HL-60 (cell line): ENCODE measurements around the gene G3BP2.

Experiments used
- POLR2AphosphoS5 ChIP-seq: IDR thresholded peaks from 2 replicates; pipeline ENCODE4 v1.6.1; 2012; ENCODE audit warnings: low read depth
- SPI1 ChIP-seq: IDR thresholded peaks from 2 replicates; pipeline ENCODE4 v1.6.1; 2012; ENCODE audit warnings: low read depth, mild to moderate bottlenecking, borderline replicate concordance
- TF ChIP-seq, protein P1 (sequence below): IDR thresholded peaks from one replicate; pipeline ENCODE4 v1.5.1; 2011; ENCODE audit warnings: low read length, control low read depth, inconsistent platforms; ENCODE audit not compliant: insufficient read depth

DNA sequence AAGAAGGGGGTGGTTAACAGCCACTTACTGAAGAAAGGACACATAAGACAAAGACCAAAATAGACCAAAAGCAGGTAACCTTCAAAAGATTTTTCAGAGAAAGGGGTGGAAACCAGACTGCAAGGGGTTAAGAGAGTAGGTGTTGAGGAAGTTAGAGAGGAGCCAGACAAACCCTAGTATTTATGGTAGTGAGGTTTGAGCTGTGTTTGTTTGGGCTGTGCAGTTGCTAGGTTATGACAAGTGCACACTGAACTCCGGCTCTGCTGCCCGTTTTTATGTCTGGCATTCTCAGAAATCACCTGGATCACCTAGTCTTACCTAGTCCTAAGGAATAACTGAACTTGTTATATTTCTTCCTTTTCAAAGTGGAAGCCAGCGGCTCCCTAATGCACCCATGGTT, 22.9 kb upstream of the G3BP2 start:
- TF ChIP-seq, protein P1, sequence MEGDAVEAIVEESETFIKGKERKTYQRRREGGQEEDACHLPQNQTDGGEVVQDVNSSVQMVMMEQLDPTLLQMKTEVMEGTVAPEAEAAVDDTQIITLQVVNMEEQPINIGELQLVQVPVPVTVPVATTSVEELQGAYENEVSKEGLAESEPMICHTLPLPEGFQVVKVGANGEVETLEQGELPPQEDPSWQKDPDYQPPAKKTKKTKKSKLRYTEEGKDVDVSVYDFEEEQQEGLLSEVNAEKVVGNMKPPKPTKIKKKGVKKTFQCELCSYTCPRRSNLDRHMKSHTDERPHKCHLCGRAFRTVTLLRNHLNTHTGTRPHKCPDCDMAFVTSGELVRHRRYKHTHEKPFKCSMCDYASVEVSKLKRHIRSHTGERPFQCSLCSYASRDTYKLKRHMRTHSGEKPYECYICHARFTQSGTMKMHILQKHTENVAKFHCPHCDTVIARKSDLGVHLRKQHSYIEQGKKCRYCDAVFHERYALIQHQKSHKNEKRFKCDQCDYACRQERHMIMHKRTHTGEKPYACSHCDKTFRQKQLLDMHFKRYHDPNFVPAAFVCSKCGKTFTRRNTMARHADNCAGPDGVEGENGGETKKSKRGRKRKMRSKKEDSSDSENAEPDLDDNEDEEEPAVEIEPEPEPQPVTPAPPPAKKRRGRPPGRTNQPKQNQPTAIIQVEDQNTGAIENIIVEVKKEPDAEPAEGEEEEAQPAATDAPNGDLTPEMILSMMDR = no peak
- TF ChIP-seq POLR2AphosphoS5 (no peak), SPI1 (no peak)
